IMR-90 (cell line): Measurements from ENCODE around the gene DAAM2. TPM values are rescaled to one million over a fixed set of nuclear protein-coding genes. Genes with fewer than 3 reads are reported as not detected.

Experiments
- ATAC-seq: fragments of 200-7000 bp; cut with Tn5 transposase; 2 replicates; pipeline ENCODE4 v1.9.1; 2020; ENCODE audit warnings: low read depth, mild to moderate bottlenecking, moderate library complexity
- BruUV-seq: library from RNA; stranded (reverse); fragments of 400-500 nt; replicated peaks from 2 replicates; lab custom pipeline; 2021; lab: Mats Ljungman, UMichigan
- CTCF ChIA-PET: fragments of 300-600 bp; formaldehyde crosslinking; extraction: SDS; loops from one replicate; lab custom pipeline; 2021; ENCODE audit warnings: antibody characterized with exemption; lab: Yijun Ruan, JAX
- POLR2A ChIA-PET: fragments of 300-600 bp; sonication (Branson Sonifier 250); formaldehyde crosslinking; loops from one replicate; lab custom pipeline; 2022; ENCODE audit warnings: antibody characterized with exemption; ENCODE audit not compliant: unreplicated experiment; lab: Charles Lee
- DNase-seq: peaks from one replicate; pipeline ENCODE4 v3.0.0; 2013
- H2AFZ ChIP-seq: replicated peaks from 2 replicates; pipeline ENCODE3; 2013; ENCODE audit warnings: low read length, mild to moderate bottlenecking; ENCODE audit not compliant: poor library complexity
- H2AK5ac ChIP-seq: 2 replicates; pipeline ENCODE4 v1.6.1; 2013; ENCODE audit warnings: low read depth, low read length, inconsistent platforms
- H2AK9ac ChIP-seq: replicated peaks from 2 replicates; pipeline ENCODE3; 2013; ENCODE audit warnings: mild to moderate bottlenecking, low read depth, low read length, moderate library complexity; ENCODE audit not compliant: poor library complexity
- H2BK120ac ChIP-seq: 2 replicates; pipeline ENCODE4 v1.6.1; 2013; ENCODE audit warnings: low read depth, low read length, inconsistent platforms
- H2BK15ac ChIP-seq: 3 replicates; pipeline ENCODE4 v1.6.1; 2013; ENCODE audit warnings: low read depth, low read length, inconsistent platforms
- H2BK20ac ChIP-seq: 2 replicates; pipeline ENCODE4 v1.6.1; 2013; ENCODE audit warnings: low read depth, mild to moderate bottlenecking, inconsistent platforms, low read length, moderate library complexity
- H2BK5ac ChIP-seq: 2 replicates; pipeline ENCODE4 v1.6.1; 2013; ENCODE audit warnings: mild to moderate bottlenecking, low read depth, low read length, inconsistent platforms; ENCODE audit not compliant: poor library complexity, severe bottlenecking
- H3K14ac ChIP-seq: replicated peaks from 2 replicates; pipeline ENCODE4 v1.6.1; 2013; ENCODE audit warnings: low read depth, low read length, inconsistent platforms
- H3K18ac ChIP-seq: 2 replicates; pipeline ENCODE4 v1.6.1; 2013; ENCODE audit warnings: low read depth, low read length, control low read depth
- H3K23ac ChIP-seq: 2 replicates; pipeline ENCODE4 v1.6.1; 2013; ENCODE audit warnings: low read depth, low read length, inconsistent platforms
- H3K27ac ChIP-seq: 2 replicates; pipeline ENCODE4 v1.5.1; 2013; ENCODE audit warnings: mild to moderate bottlenecking, control low read depth, low read length; ENCODE audit not compliant: insufficient read depth
- H3K27me3 ChIP-seq: 2 replicates; pipeline ENCODE4 v1.6.1; 2013; ENCODE audit warnings: low read length; ENCODE audit not compliant: control insufficient read depth, insufficient read depth
- H3K36me3 ChIP-seq: 2 replicates; pipeline ENCODE4 v1.6.1; 2013; ENCODE audit warnings: low read length, mixed read lengths; ENCODE audit not compliant: control insufficient read depth, insufficient read depth
- H3K4ac ChIP-seq: 2 replicates; pipeline ENCODE4 v1.6.1; 2013; ENCODE audit warnings: low read depth, low read length, inconsistent platforms
- H3K4me1 ChIP-seq: 2 replicates; pipeline ENCODE4 v1.6.1; 2013; ENCODE audit warnings: low read length, mixed read lengths; ENCODE audit not compliant: control insufficient read depth, insufficient read depth
- H3K4me2 ChIP-seq: 2 replicates; pipeline ENCODE4 v1.6.1; 2013; ENCODE audit warnings: low read depth, mild to moderate bottlenecking, control low read depth, low read length, moderate library complexity
- H3K4me3 ChIP-seq: 2 replicates; pipeline ENCODE4 v1.5.1; 2013; ENCODE audit warnings: low read depth, mild to moderate bottlenecking, control low read depth, low read length, moderate library complexity; ENCODE audit not compliant: insufficient read depth
- H3K56ac ChIP-seq: 2 replicates; pipeline ENCODE4 v1.6.1; 2013; ENCODE audit warnings: low read length, inconsistent platforms; ENCODE audit not compliant: insufficient read depth; ENCODE audit errors: extremely low read depth
- H3K79me1 ChIP-seq, 2 experiments: 2 replicates each; pipeline ENCODE4 v1.6.1; 2013; ENCODE audit warnings: low read length in 2 of 2, inconsistent platforms in 1 of 2, low read depth in 1 of 2
- H3K9ac ChIP-seq: 2 replicates; pipeline ENCODE4 v1.6.1; 2013; ENCODE audit warnings: low read depth, low read length, control low read depth
- H3K9me1 ChIP-seq: 2 replicates; pipeline ENCODE4 v1.6.1; 2013; ENCODE audit warnings: low read length, inconsistent platforms; ENCODE audit not compliant: insufficient read depth
- H3K9me3 ChIP-seq: 2 replicates; pipeline ENCODE4 v1.6.1; 2013; ENCODE audit warnings: low read length; ENCODE audit not compliant: control insufficient read depth, insufficient read depth
- H4K20me1 ChIP-seq: 2 replicates; pipeline ENCODE4 v1.6.1; 2013; ENCODE audit warnings: low read length, inconsistent platforms; ENCODE audit not compliant: insufficient read depth
- H4K5ac ChIP-seq: 2 replicates; pipeline ENCODE4 v1.6.1; 2013; ENCODE audit warnings: mild to moderate bottlenecking, low read depth, low read length, control low read depth
- H4K8ac ChIP-seq, 2 experiments: 2 replicates each; pipeline ENCODE4 v1.6.1; 2013; ENCODE audit warnings: low read depth in 2 of 2, low read length in 2 of 2, control low read depth in 1 of 2, inconsistent platforms in 1 of 2
- H4K91ac ChIP-seq: 2 replicates; pipeline ENCODE4 v1.6.1; 2013; ENCODE audit warnings: low read depth, low read length, inconsistent platforms; ENCODE audit not compliant: insufficient read depth
- BHLHE40 ChIP-seq: fragments of 150-350 bp; IDR thresholded peaks from 2 replicates; pipeline ENCODE4 v1.6.1; 2016; ENCODE audit warnings: mild to moderate bottlenecking, low read depth, low read length
- CEBPB ChIP-seq: IDR thresholded peaks from 2 replicates; pipeline ENCODE4 v1.6.1; 2012; ENCODE audit warnings: low read depth, low read length, improper control_type of control experiment
- CHD1 ChIP-seq: IDR thresholded peaks from 2 replicates; pipeline ENCODE4 v1.6.1; 2012; ENCODE audit warnings: low read depth, low read length, improper control_type of control experiment
- FOS ChIP-seq: fragments of 150-350 bp; IDR thresholded peaks from 2 replicates; pipeline ENCODE4 v1.6.1; 2016; ENCODE audit warnings: low read depth, low read length
- MAFK ChIP-seq: IDR thresholded peaks from 2 replicates; pipeline ENCODE4 v1.6.1; 2012; ENCODE audit warnings: low read depth, low read length, improper control_type of control experiment
- MAZ ChIP-seq: IDR thresholded peaks from 2 replicates; pipeline ENCODE4 v1.6.1; 2012; ENCODE audit warnings: low read depth, mild to moderate bottlenecking, low read length, improper control_type of control experiment, moderate library complexity, borderline replicate concordance
- MXI1 ChIP-seq: IDR thresholded peaks from 2 replicates; pipeline ENCODE4 v1.6.1; 2012; ENCODE audit warnings: low read depth, mild to moderate bottlenecking, low read length, moderate library complexity, borderline replicate concordance
- NFE2L2 ChIP-seq: fragments of 150-350 bp; IDR thresholded peaks from 2 replicates; pipeline ENCODE4 v1.6.1; 2016; ENCODE audit warnings: low read depth, mild to moderate bottlenecking, low read length
- POLR2A ChIP-seq: IDR thresholded peaks from 2 replicates; pipeline ENCODE4 v1.6.1; 2012; ENCODE audit warnings: mild to moderate bottlenecking, low read depth, low read length
- RAD21 ChIP-seq: IDR thresholded peaks from 2 replicates; pipeline ENCODE4 v1.6.1; 2012; ENCODE audit warnings: low read length, improper control_type of control experiment
- RCOR1 ChIP-seq: IDR thresholded peaks from 2 replicates; pipeline ENCODE4 v1.6.1; 2012; ENCODE audit warnings: mild to moderate bottlenecking, low read length, improper control_type of control experiment; ENCODE audit not compliant: insufficient replicate concordance
- RFX5 ChIP-seq: IDR thresholded peaks from 2 replicates; pipeline ENCODE4 v1.8.0; 2012; ENCODE audit warnings: low read depth, mild to moderate bottlenecking, low read length, moderate library complexity
- SMC3 ChIP-seq: fragments of 150-350 bp; IDR thresholded peaks from 2 replicates; pipeline ENCODE4 v1.6.1; 2016; ENCODE audit warnings: low read depth, mild to moderate bottlenecking, antibody characterized with exemption, low read length, moderate library complexity
- WGBS, 2 experiments: methylation state at CpG; one replicate each; pipeline versions ENCODE4 v1.1.5 to v1.1.7; 2013; ENCODE audit warnings: missing lambda C conversion rate in 2 of 2; ENCODE audit not compliant: insufficient read length in 1 of 2; ENCODE audit errors: extremely low coverage in 2 of 2; 5-methylcytosine and 5-hydroxymethylcytosine counted together
- dilution Hi-C: fragments of 300-500 bp; cut with HindIII; formaldehyde crosslinking; loops from one replicate; pipeline ENCODE4 v1.14.3; 2018; ENCODE audit warnings: low sequenced_read_pairs; ENCODE audit not compliant: unreplicated experiment
- in situ Hi-C: fragments of 300-500 bp; cut with MboI; formaldehyde crosslinking; loops from 3 replicates; pipeline ENCODE4 v1.14.3; 2019; ENCODE audit warnings: low sequenced_read_pairs, inconsistent platforms, mixed read lengths
- intact Hi-C: fragments of 100-400 bp; cut with micrococcal nuclease; formaldehyde crosslinking; loops from 2 replicates; pipeline ENCODE4 v1.10.0; 2022
- polyA plus RNA-seq, 3 experiments: library from polyadenylated mRNA; depleted of rRNA; stranded (reverse); fragments of >200 nt; gene quantifications; 2 replicates each; pipeline ENCODE4 v1.2.3, GENCODE V29; 2012; ENCODE audit warnings: low replicate concordance in 1 of 3
- total RNA-seq: library from RNA; depleted of rRNA; stranded (reverse); fragments of >200 nt; gene quantifications from 2 replicates; pipeline ENCODE4 v1.2.3, GENCODE V29; 2012
- TF ChIP-seq, protein P1 (sequence below): conservative IDR thresholded peaks from 2 replicates; pipeline ENCODE4 v1.5.1; 2012; ENCODE audit warnings: mild to moderate bottlenecking, low read depth, low read length, improper control_type of control experiment
- TF ChIP-seq, protein P2 (sequence below): fragments of 150-350 bp; IDR thresholded peaks from 2 replicates; pipeline ENCODE4 v1.6.1; 2016; ENCODE audit warnings: low read depth, mild to moderate bottlenecking, low read length, moderate library complexity, borderline replicate concordance
- TF ChIP-seq, protein P3 (sequence below): fragments of 150-350 bp; IDR thresholded peaks from 2 replicates; pipeline ENCODE4 v1.6.1; 2017; ENCODE audit warnings: mild to moderate bottlenecking, antibody characterized with exemption, low read length, low read depth

DAAM2 gene
- total and polyA plus RNA-seq, 2 of the 4 experiments (the other 2 are of a cell fraction): 11.2 to 12.9 TPM

DNA sequence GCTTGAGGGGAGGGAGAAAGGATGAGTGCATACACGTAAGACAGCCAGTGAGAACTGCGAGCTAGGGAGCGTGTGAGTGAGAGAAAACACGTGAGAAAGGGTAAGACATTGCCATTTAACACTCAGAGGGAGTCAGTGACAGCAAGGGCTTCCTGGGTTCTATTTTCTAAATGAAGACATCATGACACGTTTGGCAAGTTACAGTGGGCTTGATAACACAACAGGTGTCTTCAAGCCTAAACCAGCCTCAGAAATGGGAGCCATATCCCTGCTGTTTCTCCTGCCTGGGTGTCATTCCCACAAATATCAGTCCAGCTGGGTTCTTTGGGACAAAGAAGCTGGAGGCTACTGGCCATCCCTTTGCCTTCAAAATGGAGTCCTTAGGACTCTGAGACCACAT, 159.0 kb downstream of the DAAM2 start:
- H2AK9ac ChIP-seq: no peak overlapping the region
- POLR2A ChIA-PET: no interaction called here
- H3K9ac ChIP-seq: no peak overlapping the region
- ATAC-seq (no peak), DNase-seq (no peak)
- no peak overlapping the region for H2BK20ac ChIP-seq
- H2AFZ ChIP-seq: no peak overlapping the region
- H3K4ac ChIP-seq: no peak overlapping the region
- H3K27ac ChIP-seq: no peak overlapping the region
- H3K9me3 ChIP-seq: no peaks in the 10 kb centered on the region
- H3K9me1 ChIP-seq: no peaks in the 10 kb centered on the region
- no peak overlapping the region for H3K14ac ChIP-seq
- no peak overlapping the region for H3K23ac ChIP-seq
- no peak overlapping the region for H3K4me2 ChIP-seq
- in situ Hi-C loops (no loop called here), dilution Hi-C loops (no loop called here), intact Hi-C loops (no loop called here)
- no peak overlapping the region for H4K8ac ChIP-seq
- no peaks in the 10 kb centered on the region for H3K4me1 ChIP-seq
- H2BK5ac ChIP-seq: no peak overlapping the region
- no TSS peak for BruUV-seq
- no peak overlapping the region for H4K91ac ChIP-seq
- H3K4me3 ChIP-seq: no peak overlapping the region
- H4K20me1 ChIP-seq: no peaks in the 10 kb centered on the region
- H2AK5ac ChIP-seq: no peak overlapping the region
- TF ChIP-seq BHLHE40 (no peak), MAFK (no peak), NFE2L2 (no peak), RAD21 (no peak), RCOR1 (no peak), RFX5 (no peak), CEBPB (no peak), MXI1 (no peak), SMC3 (no peak), FOS (no peak), POLR2A (no peak), CHD1 (no peak), MAZ (no peak)
- TF ChIP-seq, protein P1, sequence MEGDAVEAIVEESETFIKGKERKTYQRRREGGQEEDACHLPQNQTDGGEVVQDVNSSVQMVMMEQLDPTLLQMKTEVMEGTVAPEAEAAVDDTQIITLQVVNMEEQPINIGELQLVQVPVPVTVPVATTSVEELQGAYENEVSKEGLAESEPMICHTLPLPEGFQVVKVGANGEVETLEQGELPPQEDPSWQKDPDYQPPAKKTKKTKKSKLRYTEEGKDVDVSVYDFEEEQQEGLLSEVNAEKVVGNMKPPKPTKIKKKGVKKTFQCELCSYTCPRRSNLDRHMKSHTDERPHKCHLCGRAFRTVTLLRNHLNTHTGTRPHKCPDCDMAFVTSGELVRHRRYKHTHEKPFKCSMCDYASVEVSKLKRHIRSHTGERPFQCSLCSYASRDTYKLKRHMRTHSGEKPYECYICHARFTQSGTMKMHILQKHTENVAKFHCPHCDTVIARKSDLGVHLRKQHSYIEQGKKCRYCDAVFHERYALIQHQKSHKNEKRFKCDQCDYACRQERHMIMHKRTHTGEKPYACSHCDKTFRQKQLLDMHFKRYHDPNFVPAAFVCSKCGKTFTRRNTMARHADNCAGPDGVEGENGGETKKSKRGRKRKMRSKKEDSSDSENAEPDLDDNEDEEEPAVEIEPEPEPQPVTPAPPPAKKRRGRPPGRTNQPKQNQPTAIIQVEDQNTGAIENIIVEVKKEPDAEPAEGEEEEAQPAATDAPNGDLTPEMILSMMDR: no peak
- TF ChIP-seq, protein P2, sequence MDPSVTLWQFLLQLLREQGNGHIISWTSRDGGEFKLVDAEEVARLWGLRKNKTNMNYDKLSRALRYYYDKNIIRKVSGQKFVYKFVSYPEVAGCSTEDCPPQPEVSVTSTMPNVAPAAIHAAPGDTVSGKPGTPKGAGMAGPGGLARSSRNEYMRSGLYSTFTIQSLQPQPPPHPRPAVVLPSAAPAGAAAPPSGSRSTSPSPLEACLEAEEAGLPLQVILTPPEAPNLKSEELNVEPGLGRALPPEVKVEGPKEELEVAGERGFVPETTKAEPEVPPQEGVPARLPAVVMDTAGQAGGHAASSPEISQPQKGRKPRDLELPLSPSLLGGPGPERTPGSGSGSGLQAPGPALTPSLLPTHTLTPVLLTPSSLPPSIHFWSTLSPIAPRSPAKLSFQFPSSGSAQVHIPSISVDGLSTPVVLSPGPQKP: no peak
- TF ChIP-seq, protein P3, sequence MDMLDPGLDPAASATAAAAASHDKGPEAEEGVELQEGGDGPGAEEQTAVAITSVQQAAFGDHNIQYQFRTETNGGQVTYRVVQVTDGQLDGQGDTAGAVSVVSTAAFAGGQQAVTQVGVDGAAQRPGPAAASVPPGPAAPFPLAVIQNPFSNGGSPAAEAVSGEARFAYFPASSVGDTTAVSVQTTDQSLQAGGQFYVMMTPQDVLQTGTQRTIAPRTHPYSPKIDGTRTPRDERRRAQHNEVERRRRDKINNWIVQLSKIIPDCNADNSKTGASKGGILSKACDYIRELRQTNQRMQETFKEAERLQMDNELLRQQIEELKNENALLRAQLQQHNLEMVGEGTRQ: no peak
- no peak overlapping the region for H2BK15ac ChIP-seq
- H3K56ac ChIP-seq: no peak overlapping the region
- WGBS, 2 experiments: 14% methylated on average over 1 of the region's 5 CpGs; no CpG with 5 or more reads in 1 of the 2 experiments
- H3K18ac ChIP-seq: no peak overlapping the region
- peaks cover 32% of the 10 kb centered on the region for H3K27me3 ChIP-seq
- H3K79me1 ChIP-seq: no peaks in the 10 kb centered on the region
- H4K5ac ChIP-seq: no peak overlapping the region
- CTCF ChIA-PET: no interaction called here
- H3K36me3 ChIP-seq: no peaks in the 10 kb centered on the region
- no peak overlapping the region for H2BK120ac ChIP-seq
